GM20000 (cell line): ENCODE results near the gene KLF14.
A peak's percentile ranks its signal among the peaks of the same experiment; 100 is the strongest.

Experiments
- DNase-seq: peaks from one replicate; pipeline ENCODE4 v3.0.0; 2012; ENCODE audit warnings: low spot score
- CTCF ChIP-seq: IDR thresholded peaks from 2 replicates; pipeline ENCODE4 v1.5.1; 2012; ENCODE audit warnings: mild to moderate bottlenecking, control low read depth; ENCODE audit errors: extremely low read depth, missing control alignments

The KLF14 gene

GRCh38 chr7:130734815-130735716 is 1.1 kb upstream of the KLF14 start:
- peak; percentile 19 for DNase-seq
- TF ChIP-seq CTCF, result no peak

GRCh38 chr7:130732980-130733930 is 752 bp downstream of the KLF14 start:
- no peak for TF ChIP-seq CTCF
- DNase-seq, result peak; percentile 80

GRCh38 chr7:130723784-130724183 is 10.2 kb downstream of the KLF14 start:
- TF ChIP-seq CTCF, result no peak
- no peak for DNase-seq

- peak; percentile 46 for TF ChIP-seq CTCF
- DNase-seq, result peak; percentile 33
Observed at GRCh38 chr7:130721486-130722277, 12.3 kb downstream of the KLF14 start.

GRCh38 chr7:130719541-130719940 is 14.5 kb downstream of the KLF14 start:
- TF ChIP-seq CTCF, result no peak

GRCh38 chr7:130712416-130712815 is 21.6 kb downstream of the KLF14 start:
- no peak for TF ChIP-seq CTCF
- no peak for DNase-seq

More at GRCh38 chr7:130719541-130719940, 14.5 kb downstream of the KLF14 start:
- DNase-seq, result no peak
